Fibroblast of lung (primary cell): Measurements from ENCODE around the gene PGF.
"Not testable (repeated sequence)": the region's sequence is repeated elsewhere in the genome, so short reads cannot be mapped to it uniquely, and the experiment has no call there.

Source experiments
- EZH2 ChIP-seq: IDR thresholded peaks from 2 replicates; pipeline ENCODE4 v1.5.1; 2012; ENCODE audit warnings: low read length, control low read depth, mild to moderate bottlenecking; ENCODE audit errors: missing control alignments
- TF ChIP-seq, protein P1 (sequence below), 2 donors: IDR thresholded peaks in 1 of 2; conservative IDR thresholded peaks in 1 of 2; 1 replicate in 1 of 2; 2 replicates in 1 of 2; pipeline ENCODE4 v1.5.1; 2011 to 2012; ENCODE audit warnings: low read length in 2 of 2, control low read depth in 1 of 2, inconsistent platforms in 1 of 2, low read depth in 1 of 2, mild to moderate bottlenecking in 1 of 2

DNA sequence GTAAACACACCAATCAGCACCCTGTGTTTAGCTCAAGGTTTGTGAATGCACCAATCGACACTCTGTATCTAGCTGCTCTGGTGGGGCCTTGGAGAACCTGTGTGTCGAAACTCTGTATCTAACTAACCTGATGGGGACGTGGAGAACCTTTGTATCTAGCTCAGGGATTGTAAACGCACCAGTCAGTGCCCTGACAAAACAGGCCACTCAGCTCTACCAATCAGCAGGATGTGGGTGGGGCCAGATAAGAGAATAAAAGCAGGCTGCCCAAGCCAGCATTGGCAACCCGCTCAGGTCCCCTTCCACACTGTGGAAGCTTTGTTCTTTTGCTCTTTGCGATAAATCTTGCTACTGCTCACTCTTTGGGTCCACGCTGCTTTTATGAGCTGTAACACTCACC is 40.4 kb upstream of the PGF start:
- TF ChIP-seq, protein P1, sequence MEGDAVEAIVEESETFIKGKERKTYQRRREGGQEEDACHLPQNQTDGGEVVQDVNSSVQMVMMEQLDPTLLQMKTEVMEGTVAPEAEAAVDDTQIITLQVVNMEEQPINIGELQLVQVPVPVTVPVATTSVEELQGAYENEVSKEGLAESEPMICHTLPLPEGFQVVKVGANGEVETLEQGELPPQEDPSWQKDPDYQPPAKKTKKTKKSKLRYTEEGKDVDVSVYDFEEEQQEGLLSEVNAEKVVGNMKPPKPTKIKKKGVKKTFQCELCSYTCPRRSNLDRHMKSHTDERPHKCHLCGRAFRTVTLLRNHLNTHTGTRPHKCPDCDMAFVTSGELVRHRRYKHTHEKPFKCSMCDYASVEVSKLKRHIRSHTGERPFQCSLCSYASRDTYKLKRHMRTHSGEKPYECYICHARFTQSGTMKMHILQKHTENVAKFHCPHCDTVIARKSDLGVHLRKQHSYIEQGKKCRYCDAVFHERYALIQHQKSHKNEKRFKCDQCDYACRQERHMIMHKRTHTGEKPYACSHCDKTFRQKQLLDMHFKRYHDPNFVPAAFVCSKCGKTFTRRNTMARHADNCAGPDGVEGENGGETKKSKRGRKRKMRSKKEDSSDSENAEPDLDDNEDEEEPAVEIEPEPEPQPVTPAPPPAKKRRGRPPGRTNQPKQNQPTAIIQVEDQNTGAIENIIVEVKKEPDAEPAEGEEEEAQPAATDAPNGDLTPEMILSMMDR (conservative IDR thresholded peaks at IDR 0.05 in 1 of 2, IDR thresholded peaks at IDR 0.05 in 1 of 2; ENCODE audit: low read depth in 1 of 2, low read length in 2 of 2), result not testable (repeated sequence)
- not testable (repeated sequence) for TF ChIP-seq EZH2
